ENCODE results near the gene CDH13.

GRCh38 chr16:83806036-83806435 is 1179.3 kb downstream of the CDH13 start:
- TF ChIP-seq, protein P1, sequence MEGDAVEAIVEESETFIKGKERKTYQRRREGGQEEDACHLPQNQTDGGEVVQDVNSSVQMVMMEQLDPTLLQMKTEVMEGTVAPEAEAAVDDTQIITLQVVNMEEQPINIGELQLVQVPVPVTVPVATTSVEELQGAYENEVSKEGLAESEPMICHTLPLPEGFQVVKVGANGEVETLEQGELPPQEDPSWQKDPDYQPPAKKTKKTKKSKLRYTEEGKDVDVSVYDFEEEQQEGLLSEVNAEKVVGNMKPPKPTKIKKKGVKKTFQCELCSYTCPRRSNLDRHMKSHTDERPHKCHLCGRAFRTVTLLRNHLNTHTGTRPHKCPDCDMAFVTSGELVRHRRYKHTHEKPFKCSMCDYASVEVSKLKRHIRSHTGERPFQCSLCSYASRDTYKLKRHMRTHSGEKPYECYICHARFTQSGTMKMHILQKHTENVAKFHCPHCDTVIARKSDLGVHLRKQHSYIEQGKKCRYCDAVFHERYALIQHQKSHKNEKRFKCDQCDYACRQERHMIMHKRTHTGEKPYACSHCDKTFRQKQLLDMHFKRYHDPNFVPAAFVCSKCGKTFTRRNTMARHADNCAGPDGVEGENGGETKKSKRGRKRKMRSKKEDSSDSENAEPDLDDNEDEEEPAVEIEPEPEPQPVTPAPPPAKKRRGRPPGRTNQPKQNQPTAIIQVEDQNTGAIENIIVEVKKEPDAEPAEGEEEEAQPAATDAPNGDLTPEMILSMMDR (IDR thresholded peaks at IDR 0.05), result no peak
- no peak for TF ChIP-seq POLR2A (IDR thresholded peaks at IDR 0.05)

Measured in adrenal gland (tissue), 5 donors.